ENCODE measurements around the gene CST2.
"Not testable (repeated sequence)": the region's sequence is repeated elsewhere in the genome, so short reads cannot be mapped to it uniquely, and the experiment has no call there.

CST2 gene

GRCh38 chr20:23800865-23801264 is 25.7 kb downstream of the CST2 start:
- no peak for DNase-seq

GRCh38 chr20:23799216-23799847 is 27.2 kb downstream of the CST2 start:
- peak; percentile 30 for DNase-seq

GRCh38 chr20:23795526-23795925 is 31.0 kb downstream of the CST2 start:
- no peak for DNase-seq

- no peak for DNase-seq
Measured at GRCh38 chr20:23794841-23795240, 31.7 kb downstream of the CST2 start.

GRCh38 chr20:23794065-23794464 is 32.5 kb downstream of the CST2 start:
- no peak for DNase-seq

- no peak for DNase-seq
Measured at GRCh38 chr20:23783447-23783846, 43.1 kb downstream of the CST2 start.

- DNase-seq, result peak; percentile 23
Measured at GRCh38 chr20:23782366-23782983, 44.1 kb downstream of the CST2 start.

GRCh38 chr20:23778676-23779075 is 47.9 kb downstream of the CST2 start:
- DNase-seq, result peak; percentile 13

- not testable (repeated sequence) for DNase-seq
Measured at GRCh38 chr20:23777380-23777779, 49.1 kb downstream of the CST2 start.

GRCh38 chr20:23776067-23776771 is 50.3 kb downstream of the CST2 start:
- no peak for DNase-seq

GRCh38 chr20:23774081-23774480 is 52.4 kb downstream of the CST2 start:
- peak; percentile 6 for DNase-seq
